HG02943 (cell line): Measurements from ENCODE around the gene KRTAP12-2.

Experiments used
- ATAC-seq: cut with Tn5 transposase; IDR thresholded peaks from one replicate; pipeline ENCODE4 v1.9.1; 2021; ENCODE audit warnings: mild to moderate bottlenecking, low read depth, moderate library complexity; ENCODE audit not compliant: unreplicated experiment

KRTAP12-2 gene

GRCh38 chr21:44666401-44667320, at the start of gene KRTAP12-2:
Gene KRTAP12-2 (minus strand): TSS chr21:44666927. CDS start chr21:44666886, 41 bp downstream.
- ATAC-seq, result no peak

GRCh38 chr21:44714905-44715304, 48.2 kb upstream of the KRTAP12-2 start:
- ATAC-seq, result no peak

GRCh38 chr21:44713846-44714245, 47.1 kb upstream of the KRTAP12-2 start:
- ATAC-seq, result no peak

GRCh38 chr21:44713130-44713529, 46.4 kb upstream of the KRTAP12-2 start:
- no peak for ATAC-seq

- ATAC-seq, result no peak
Observed at GRCh38 chr21:44712203-44713028, 45.7 kb upstream of the KRTAP12-2 start.

GRCh38 chr21:44711327-44712202, 44.8 kb upstream of the KRTAP12-2 start, which contains the start of gene TSPEAR:
Gene TSPEAR (minus strand): TSS chr21:44711572. CDS start chr21:44711514, 58 bp downstream.
- ATAC-seq, result no peak

- ATAC-seq, result no peak
Observed at GRCh38 chr21:44710756-44711326, 44.1 kb upstream of the KRTAP12-2 start.

- no peak for ATAC-seq
Observed at GRCh38 chr21:44710294-44710665, 43.6 kb upstream of the KRTAP12-2 start.

GRCh38 chr21:44709426-44710293, 42.9 kb upstream of the KRTAP12-2 start:
- ATAC-seq, result no peak

- no peak for ATAC-seq
Observed at GRCh38 chr21:44708866-44709425, 42.2 kb upstream of the KRTAP12-2 start.

- no peak for ATAC-seq
Observed at GRCh38 chr21:44708213-44708865, 41.6 kb upstream of the KRTAP12-2 start.

GRCh38 chr21:44706706-44707581, 40.2 kb upstream of the KRTAP12-2 start:
- no peak for ATAC-seq

GRCh38 chr21:44706026-44706705, 39.4 kb upstream of the KRTAP12-2 start:
- no peak for ATAC-seq

GRCh38 chr21:44704636-44705001, 37.9 kb upstream of the KRTAP12-2 start:
- no peak for ATAC-seq

GRCh38 chr21:44703731-44704635, 37.3 kb upstream of the KRTAP12-2 start:
- ATAC-seq, result no peak
